DMS153 (cell line): ENCODE results near the gene GPRASP2.
A peak's percentile ranks its signal among the peaks of the same experiment; 100 is the strongest.
"Not testable (repeated sequence)": the region's sequence is repeated elsewhere in the genome, so short reads cannot be mapped to it uniquely, and the experiment has no call there.

Experiments used
- DNase-seq: peaks from one replicate; lab custom pipeline; 2025; lab: John Stamatoyannopoulos, UW

Gene GPRASP2

GRCh38 chrX:102712216-102712966 is at the start of gene GPRASP2:
GPRASP2 (plus strand) TSS chrX:102712448; CDS start chrX:102714870, 2,422 bp downstream.
- no peak for DNase-seq

- DNase-seq, result not testable (repeated sequence)
Observed at GRCh38 chrX:102663820-102664219, 48.4 kb upstream of the GPRASP2 start.

GRCh38 chrX:102667034-102667433 is 45.2 kb upstream of the GPRASP2 start:
- DNase-seq, result not testable (repeated sequence)

- DNase-seq, result no peak
Observed at GRCh38 chrX:102669526-102669925, 42.7 kb upstream of the GPRASP2 start.

- DNase-seq, result no peak
Observed at GRCh38 chrX:102672856-102673255, 39.4 kb upstream of the GPRASP2 start.

GRCh38 chrX:102677479-102677878 is 34.8 kb upstream of the GPRASP2 start:
- DNase-seq, result not testable (repeated sequence)

GRCh38 chrX:102684772-102685520 is 27.3 kb upstream of the GPRASP2 start:
- DNase-seq, result no peak

GRCh38 chrX:102694749-102695148 is 17.5 kb upstream of the GPRASP2 start:
- DNase-seq, result no peak

- DNase-seq, result no peak
Observed at GRCh38 chrX:102696306-102696705, 15.9 kb upstream of the GPRASP2 start.

- DNase-seq, result no peak
Observed at GRCh38 chrX:102697494-102697893, 14.8 kb upstream of the GPRASP2 start.

GRCh38 chrX:102708900-102709299 is 3.3 kb upstream of the GPRASP2 start:
- no peak for DNase-seq

GRCh38 chrX:102711872-102712215 is 404 bp upstream of the GPRASP2 start:
- DNase-seq, result no peak

GRCh38 chrX:102712981-102713625 is 855 bp downstream of the GPRASP2 start:
- DNase-seq, result peak; percentile 10

GRCh38 chrX:102714994-102715393 is 2.7 kb downstream of the GPRASP2 start:
- no peak for DNase-seq

- DNase-seq, result no peak
Observed at GRCh38 chrX:102715967-102716366, 3.7 kb downstream of the GPRASP2 start.

GRCh38 chrX:102720237-102721168 is 8.3 kb downstream of the GPRASP2 start, which contains the start of gene GPRASP3:
GPRASP3 (plus strand) TSS chrX:102720743; CDS start chrX:102748996, 28,253 bp downstream.
- peak; percentile 45 for DNase-seq

GRCh38 chrX:102721169-102721506 is 8.9 kb downstream of the GPRASP2 start:
- DNase-seq, result not testable (repeated sequence)

- DNase-seq, result no peak
Observed at GRCh38 chrX:102723456-102723855, 11.2 kb downstream of the GPRASP2 start.

- no peak for DNase-seq
Observed at GRCh38 chrX:102727761-102728160, 15.5 kb downstream of the GPRASP2 start.

- DNase-seq, result no peak
Observed at GRCh38 chrX:102728646-102729045, 16.4 kb downstream of the GPRASP2 start.

- DNase-seq, result no peak
Observed at GRCh38 chrX:102739657-102740056, 27.4 kb downstream of the GPRASP2 start.

- DNase-seq, result no peak
Observed at GRCh38 chrX:102744307-102744706, 32.1 kb downstream of the GPRASP2 start.
